H9 (cell line): ENCODE measurements around the gene EFHD1. TPM values are rescaled to one million over a fixed set of nuclear protein-coding genes. Genes with fewer than 3 reads are reported as not detected.

Experiments
- DNase-seq: peaks from one replicate; pipeline ENCODE4 v3.0.0-alpha.2; 2017
- H2AFZ ChIP-seq: one replicate; pipeline ENCODE4 v1.6.1; 2013; ENCODE audit warnings: mild to moderate bottlenecking, low read length, control low read depth, moderate library complexity
- H2AK5ac ChIP-seq: 2 replicates; pipeline ENCODE4 v1.6.1; 2013; ENCODE audit warnings: low read length, control low read depth, mixed read lengths; ENCODE audit not compliant: insufficient read length
- H2BK120ac ChIP-seq: one replicate; pipeline ENCODE4 v1.6.1; 2013; ENCODE audit warnings: low read depth, mild to moderate bottlenecking, low read length, control low read depth, inconsistent platforms; ENCODE audit not compliant: poor library complexity, severe bottlenecking
- H2BK12ac ChIP-seq: 2 replicates; pipeline ENCODE4 v1.6.1; 2013; ENCODE audit warnings: low read length, control low read depth, mixed read lengths, low read depth; ENCODE audit not compliant: insufficient read length
- H2BK15ac ChIP-seq: 2 replicates; pipeline ENCODE4 v1.6.1; 2013; ENCODE audit warnings: low read depth, low read length, control low read depth
- H2BK20ac ChIP-seq: one replicate; pipeline ENCODE4 v1.6.1; 2013; ENCODE audit warnings: low read depth, mild to moderate bottlenecking, low read length, control low read depth, inconsistent platforms; ENCODE audit not compliant: poor library complexity, severe bottlenecking
- H2BK5ac ChIP-seq: 2 replicates; pipeline ENCODE4 v1.6.1; 2013; ENCODE audit warnings: low read length, control low read depth, mixed read lengths; ENCODE audit not compliant: insufficient read length
- H3K14ac ChIP-seq: 2 replicates; pipeline ENCODE4 v1.6.1; 2013; ENCODE audit warnings: low read length, control low read depth; ENCODE audit not compliant: insufficient read depth
- H3K18ac ChIP-seq: 2 replicates; pipeline ENCODE4 v1.6.1; 2013; ENCODE audit warnings: low read depth, mild to moderate bottlenecking, mixed read lengths, low read length, control low read depth; ENCODE audit not compliant: insufficient read length
- H3K23ac ChIP-seq: 2 replicates; pipeline ENCODE4 v1.6.1; 2013; ENCODE audit warnings: low read length, control low read depth, mixed read lengths, low read depth; ENCODE audit not compliant: insufficient read length
- H3K23me2 ChIP-seq: 2 replicates; pipeline ENCODE4 v1.6.1; 2013; ENCODE audit warnings: low read depth, mild to moderate bottlenecking, mixed read lengths, low read length, control low read depth; ENCODE audit not compliant: insufficient read length, poor library complexity, severe bottlenecking
- H3K27ac ChIP-seq: 2 replicates; pipeline ENCODE4 v1.5.1; 2013; ENCODE audit warnings: low read length, control low read depth, mixed read lengths, low read depth; ENCODE audit not compliant: insufficient read length
- H3K27me3 ChIP-seq: 2 replicates; pipeline ENCODE4 v1.6.1; 2013; ENCODE audit warnings: low read length, control low read depth, inconsistent platforms; ENCODE audit not compliant: insufficient read depth
- H3K4ac ChIP-seq: 2 replicates; pipeline ENCODE4 v1.6.1; 2013; ENCODE audit warnings: low read depth, mild to moderate bottlenecking, control low read depth, inconsistent platforms, low read length, moderate library complexity
- H3K4me1 ChIP-seq: 2 replicates; pipeline ENCODE4 v1.6.1; 2013; ENCODE audit warnings: low read length, control low read depth, inconsistent platforms; ENCODE audit not compliant: insufficient read depth
- H3K4me2 ChIP-seq: 2 replicates; pipeline ENCODE4 v1.6.1; 2013; ENCODE audit warnings: low read length, control low read depth, mixed read lengths; ENCODE audit not compliant: insufficient read length, insufficient read depth
- H3K56ac ChIP-seq: 2 replicates; pipeline ENCODE4 v1.6.1; 2013; ENCODE audit warnings: low read depth, mild to moderate bottlenecking, mixed read lengths, low read length, control low read depth; ENCODE audit not compliant: insufficient read length
- H3K79me1 ChIP-seq: 2 replicates; pipeline ENCODE4 v1.6.1; 2013; ENCODE audit warnings: low read depth, mild to moderate bottlenecking, moderate library complexity, low read length, control low read depth, inconsistent platforms; ENCODE audit not compliant: insufficient read depth, poor library complexity, severe bottlenecking
- H3K79me2 ChIP-seq: 2 replicates; pipeline ENCODE4 v1.6.1; 2013; ENCODE audit warnings: low read length, control low read depth, inconsistent platforms; ENCODE audit not compliant: insufficient read depth
- H3K9ac ChIP-seq: 2 replicates; pipeline ENCODE4 v1.6.1; 2013; ENCODE audit warnings: low read length, control low read depth, mixed read lengths; ENCODE audit not compliant: insufficient read length; ENCODE audit errors: extremely low read depth
- H3K9me3 ChIP-seq: one replicate; pipeline ENCODE4 v1.6.1; 2013; ENCODE audit warnings: low read depth, low read length, inconsistent platforms; ENCODE audit not compliant: control insufficient read depth
- H3T11ph ChIP-seq: one replicate; pipeline ENCODE4 v1.6.1; 2013; ENCODE audit warnings: mild to moderate bottlenecking, low read length, control low read depth, inconsistent platforms
- H4K20me1 ChIP-seq: one replicate; pipeline ENCODE4 v1.6.1; 2013; ENCODE audit not compliant: control insufficient read depth, insufficient read length, insufficient read depth
- H4K5ac ChIP-seq: 2 replicates; pipeline ENCODE4 v1.6.1; 2013; ENCODE audit warnings: low read depth, mild to moderate bottlenecking, mixed read lengths, low read length, control low read depth; ENCODE audit not compliant: insufficient read length
- H4K8ac ChIP-seq: replicated peaks from 2 replicates; pipeline ENCODE4 v1.6.1; 2013; ENCODE audit warnings: low read length, control low read depth, mixed read lengths, low read depth; ENCODE audit not compliant: insufficient read length
- H4K91ac ChIP-seq: 2 replicates; pipeline ENCODE4 v1.6.1; 2013; ENCODE audit warnings: low read depth, mild to moderate bottlenecking, moderate library complexity, mixed read lengths, low read length, control low read depth; ENCODE audit not compliant: insufficient read length
- H3K27ac Mint-ChIP-seq, 3 experiments: 2 replicates in 2 of 3; 3 replicates in 1 of 3; pipeline ENCODE4 v1.8.0; 2020 to 2021; ENCODE audit warnings: mixed read lengths in 3 of 3, mild to moderate bottlenecking in 1 of 3, moderate library complexity in 1 of 3
- H3K27me3 Mint-ChIP-seq: 2 replicates; pipeline ENCODE4 v1.8.0; 2021; ENCODE audit warnings: low read depth, mild to moderate bottlenecking, moderate library complexity, mixed read lengths
- H3K36me3 Mint-ChIP-seq, 3 experiments: 2 replicates in 2 of 3; 3 replicates in 1 of 3; pipeline ENCODE4 v1.8.0; 2020 to 2021; ENCODE audit warnings: low read depth in 3 of 3, mixed read lengths in 3 of 3; ENCODE audit not compliant: insufficient read depth in 1 of 3
- H3K4me1 Mint-ChIP-seq, 2 experiments: 2 replicates each; pipeline ENCODE4 v1.8.0; 2020; ENCODE audit warnings: mixed read lengths in 2 of 2
- H3K4me3 Mint-ChIP-seq, 2 experiments: 2 replicates in 1 of 2; 3 replicates in 1 of 2; pipeline ENCODE4 v1.8.0; 2020 to 2021; ENCODE audit warnings: mild to moderate bottlenecking in 2 of 2, mixed read lengths in 2 of 2, moderate library complexity in 1 of 2
- H3K9me3 Mint-ChIP-seq, 2 experiments: 2 replicates in 1 of 2; 3 replicates in 1 of 2; pipeline ENCODE4 v1.8.0; 2020; ENCODE audit warnings: mild to moderate bottlenecking in 2 of 2, mixed read lengths in 2 of 2, moderate library complexity in 1 of 2
- WGBS: extraction: QIAGEN DNeasy Blood & Tissue Kit; methylation state at CpG from one replicate; pipeline ENCODE4 v1.1.7; 2013; ENCODE audit warnings: missing lambda C conversion rate, low lambda C conversion rate, mixed read lengths; ENCODE audit not compliant: insufficient read length; ENCODE audit errors: extremely low coverage; 5-methylcytosine and 5-hydroxymethylcytosine counted together
- total RNA-seq: library from RNA; stranded (reverse); gene quantifications from 2 replicates; pipeline ENCODE4 v1.2.1, GENCODE V29; 2021
- TF ChIP-seq, protein P1 (sequence below): fragments of 200-600 bp; sonication (generic); conservative IDR thresholded peaks from 3 replicates; pipeline ENCODE4 v1.8.0; 2021; ENCODE audit warnings: antibody characterized with exemption, mild to moderate bottlenecking

EFHD1 gene
- total RNA-seq, 1 experiment from 2014 or later: 2.8 TPM

DNA sequence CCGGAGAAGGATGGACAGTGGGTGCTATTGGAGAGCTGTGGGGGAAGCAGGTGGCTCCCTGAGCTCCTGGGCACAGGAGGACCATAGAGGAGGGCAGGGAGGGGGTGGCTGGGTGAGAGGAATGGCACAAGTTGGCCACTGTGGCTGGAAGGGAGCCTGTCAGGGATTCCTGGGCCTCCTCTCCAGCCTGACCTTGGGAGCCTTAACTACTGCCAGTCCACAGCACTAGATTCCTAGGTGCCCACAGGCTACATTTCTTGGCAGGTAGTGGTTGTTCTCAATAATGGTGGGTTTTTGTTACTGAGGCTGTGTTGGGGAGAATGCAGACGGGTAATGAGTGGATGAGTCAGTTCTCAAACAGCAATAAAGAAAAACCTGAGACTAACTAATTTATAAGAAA is 26.0 kb downstream of the EFHD1 start:
- H3K9me3 Mint-ChIP-seq: peaks cover 3 to 4% of the 10 kb centered on the region in 2 experiments; a peak in 2 of 5 replicates
- no peaks in the 10 kb centered on the region for H3K79me1 ChIP-seq
- no peak overlapping the region for H4K5ac ChIP-seq
- H3K27ac ChIP-seq: no peak overlapping the region
- H3K27ac Mint-ChIP-seq: no peak overlapping the region; a peak in 1 of 7 replicates
- H2AK5ac ChIP-seq: no peak overlapping the region
- DNase-seq: no peak
- H3K56ac ChIP-seq: no peak overlapping the region
- no peak overlapping the region for H2BK120ac ChIP-seq
- no peaks in the 10 kb centered on the region for H4K20me1 ChIP-seq
- no peaks in the 10 kb centered on the region for H3K27me3 ChIP-seq
- no peaks in the 10 kb centered on the region for H3K4me1 ChIP-seq
- H3T11ph ChIP-seq: no peak overlapping the region
- H3K9me3 ChIP-seq: no peaks in the 10 kb centered on the region
- no peak overlapping the region for H4K91ac ChIP-seq
- H3K23me2 ChIP-seq: no peaks in the 10 kb centered on the region
- no peak overlapping the region for H2AFZ ChIP-seq
- H4K8ac ChIP-seq: no peak overlapping the region
- no peak overlapping the region for H3K18ac ChIP-seq
- no peak overlapping the region for H2BK5ac ChIP-seq
- H3K4me2 ChIP-seq: no peak overlapping the region
- no peak overlapping the region for H3K4ac ChIP-seq
- peaks cover 2 to 6% of the 10 kb centered on the region in 2 experiments; a peak in 2 of 4 replicates for H3K4me1 Mint-ChIP-seq
- H2BK15ac ChIP-seq: no peak overlapping the region
- H3K27me3 Mint-ChIP-seq: peaks cover 3% of the 10 kb centered on the region
- H3K9ac ChIP-seq: no peak overlapping the region
- no peak overlapping the region for H2BK12ac ChIP-seq
- no peak overlapping the region for H3K14ac ChIP-seq
- TF ChIP-seq, protein P1, sequence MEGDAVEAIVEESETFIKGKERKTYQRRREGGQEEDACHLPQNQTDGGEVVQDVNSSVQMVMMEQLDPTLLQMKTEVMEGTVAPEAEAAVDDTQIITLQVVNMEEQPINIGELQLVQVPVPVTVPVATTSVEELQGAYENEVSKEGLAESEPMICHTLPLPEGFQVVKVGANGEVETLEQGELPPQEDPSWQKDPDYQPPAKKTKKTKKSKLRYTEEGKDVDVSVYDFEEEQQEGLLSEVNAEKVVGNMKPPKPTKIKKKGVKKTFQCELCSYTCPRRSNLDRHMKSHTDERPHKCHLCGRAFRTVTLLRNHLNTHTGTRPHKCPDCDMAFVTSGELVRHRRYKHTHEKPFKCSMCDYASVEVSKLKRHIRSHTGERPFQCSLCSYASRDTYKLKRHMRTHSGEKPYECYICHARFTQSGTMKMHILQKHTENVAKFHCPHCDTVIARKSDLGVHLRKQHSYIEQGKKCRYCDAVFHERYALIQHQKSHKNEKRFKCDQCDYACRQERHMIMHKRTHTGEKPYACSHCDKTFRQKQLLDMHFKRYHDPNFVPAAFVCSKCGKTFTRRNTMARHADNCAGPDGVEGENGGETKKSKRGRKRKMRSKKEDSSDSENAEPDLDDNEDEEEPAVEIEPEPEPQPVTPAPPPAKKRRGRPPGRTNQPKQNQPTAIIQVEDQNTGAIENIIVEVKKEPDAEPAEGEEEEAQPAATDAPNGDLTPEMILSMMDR: no peak
- H3K4me3 Mint-ChIP-seq: no peak overlapping the region
- WGBS: no CpG with 5 or more reads among the region's 2 CpGs
- no peak overlapping the region for H3K23ac ChIP-seq
- no peak overlapping the region for H2BK20ac ChIP-seq
- peaks cover 3 to 5% (median 3%) of the 10 kb centered on the region in 3 experiments; a peak in 5 of 7 replicates for H3K36me3 Mint-ChIP-seq
- no peaks in the 10 kb centered on the region for H3K79me2 ChIP-seq
